ENCODE results near the gene LIMK1. TPM values are rescaled to one million over a fixed set of nuclear protein-coding genes. Genes with fewer than 3 reads are reported as not detected.

Gene LIMK1
- total and polyA plus RNA-seq, 12 donors, result 5.0 to 17.3 (median 9.6) TPM

GRCh38 chr7:74104702-74105101, 21.1 kb downstream of the LIMK1 start:
- intact Hi-C loops (cut with DNase I), result no loop called here
- Histone ChIP-seq H3K27ac (no peak overlapping the region), H3K4me1 (peaks cover 0 to 4% (median 0%) of the 10 kb centered on the region in 9 donors), H3K36me3 (peaks cover 0 to 100% (median 16%) of the 10 kb centered on the region in 9 donors), H3K27me3 (no peaks in the 10 kb centered on the region), H3K4me3 (no peak overlapping the region), H3K9me3 (no peaks in the 10 kb centered on the region)
- DNase-seq (no peak), ATAC-seq (no peak)
- TF ChIP-seq, protein P1, sequence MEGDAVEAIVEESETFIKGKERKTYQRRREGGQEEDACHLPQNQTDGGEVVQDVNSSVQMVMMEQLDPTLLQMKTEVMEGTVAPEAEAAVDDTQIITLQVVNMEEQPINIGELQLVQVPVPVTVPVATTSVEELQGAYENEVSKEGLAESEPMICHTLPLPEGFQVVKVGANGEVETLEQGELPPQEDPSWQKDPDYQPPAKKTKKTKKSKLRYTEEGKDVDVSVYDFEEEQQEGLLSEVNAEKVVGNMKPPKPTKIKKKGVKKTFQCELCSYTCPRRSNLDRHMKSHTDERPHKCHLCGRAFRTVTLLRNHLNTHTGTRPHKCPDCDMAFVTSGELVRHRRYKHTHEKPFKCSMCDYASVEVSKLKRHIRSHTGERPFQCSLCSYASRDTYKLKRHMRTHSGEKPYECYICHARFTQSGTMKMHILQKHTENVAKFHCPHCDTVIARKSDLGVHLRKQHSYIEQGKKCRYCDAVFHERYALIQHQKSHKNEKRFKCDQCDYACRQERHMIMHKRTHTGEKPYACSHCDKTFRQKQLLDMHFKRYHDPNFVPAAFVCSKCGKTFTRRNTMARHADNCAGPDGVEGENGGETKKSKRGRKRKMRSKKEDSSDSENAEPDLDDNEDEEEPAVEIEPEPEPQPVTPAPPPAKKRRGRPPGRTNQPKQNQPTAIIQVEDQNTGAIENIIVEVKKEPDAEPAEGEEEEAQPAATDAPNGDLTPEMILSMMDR (IDR thresholded peaks at IDR 0.05), result no peak
- WGBS, 2 donors, result 94% methylated on average over 8 of the region's 8 CpGs

- intact Hi-C loops (cut with DNase I), result no loop called here
- peaks cover 0 to 100% (median 28%) of the 10 kb centered on the region in 9 donors for H3K36me3 ChIP-seq
- 94% methylated on average over 11 of the region's 11 CpGs for WGBS, 2 donors
- H3K9me3 ChIP-seq, result no peaks in the 10 kb centered on the region
- peaks cover 0 to 4% (median 0%) of the 10 kb centered on the region in 9 donors for H3K4me1 ChIP-seq
- DNase-seq, result no peak
- H3K4me3 ChIP-seq, result no peak overlapping the region
- H3K27ac ChIP-seq, result no peak overlapping the region
- ATAC-seq, result no peak
- no peaks in the 10 kb centered on the region for H3K27me3 ChIP-seq
- TF ChIP-seq, protein P1 (IDR thresholded peaks at IDR 0.05), result no peak
Observed at GRCh38 chr7:74105992-74106391, 22.4 kb downstream of the LIMK1 start.

DNA sequence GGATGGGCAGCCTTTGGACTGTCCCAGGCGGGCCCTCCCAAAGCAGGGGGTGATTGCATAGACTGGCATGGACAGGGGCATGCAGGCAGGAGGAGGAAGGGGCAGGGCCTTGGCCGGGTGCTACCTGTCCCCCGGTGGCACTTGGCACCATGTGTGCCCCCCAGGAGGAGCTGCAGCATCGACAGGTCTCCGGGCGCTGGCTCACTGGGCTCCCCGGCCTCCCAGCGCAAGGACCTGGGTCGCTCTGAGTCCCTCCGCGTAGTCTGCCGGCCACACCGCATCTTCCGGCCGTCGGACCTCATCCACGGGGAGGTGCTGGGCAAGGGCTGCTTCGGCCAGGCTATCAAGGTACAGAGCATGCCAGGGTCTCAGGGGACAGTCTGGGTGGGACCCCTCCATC, 23.2 kb downstream of the LIMK1 start:
- WGBS, 2 donors, result 94 to 98% methylated on average over 16 to 18 of the region's 18 CpGs
- intact Hi-C loops (cut with DNase I), result no loop called here
- H3K27me3 ChIP-seq, result no peaks in the 10 kb centered on the region
- no peak overlapping the region for H3K4me3 ChIP-seq
- peak in 2 of 8 donors; percentile 19 to 29 for ATAC-seq
- no peak for DNase-seq
- peaks cover 0 to 100% (median 30%) of the 10 kb centered on the region in 9 donors for H3K36me3 ChIP-seq
- TF ChIP-seq, protein P1 (IDR thresholded peaks at IDR 0.05), result no peak
- no peaks in the 10 kb centered on the region for H3K9me3 ChIP-seq
- H3K27ac ChIP-seq, result no peak overlapping the region
- H3K4me1 ChIP-seq, result peaks cover 0 to under 1% (median 0%) of the 10 kb centered on the region in 9 donors

DNA sequence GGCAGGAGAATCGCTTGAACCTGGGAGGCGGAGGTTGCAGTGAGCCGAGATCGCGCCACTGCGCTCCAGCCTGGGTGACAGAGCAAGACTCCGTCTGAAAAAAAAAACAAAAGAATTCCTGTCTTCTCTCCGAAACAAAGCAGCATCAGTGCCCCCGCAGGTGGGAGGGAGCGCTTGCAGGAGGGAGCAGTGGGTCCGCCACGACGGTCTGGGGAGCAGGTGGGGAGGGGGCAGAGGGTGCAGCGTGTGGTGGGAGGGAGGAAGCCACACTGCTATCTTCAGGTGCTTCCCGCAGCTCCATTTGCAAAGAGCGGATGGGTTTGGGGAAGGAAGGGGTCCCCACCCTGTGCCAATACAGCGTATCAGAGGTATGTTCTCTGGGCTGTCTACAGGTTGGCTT, 31.7 kb downstream of the LIMK1 start:
- TF ChIP-seq, protein P1 (IDR thresholded peaks at IDR 0.05), result no peak
- Histone ChIP-seq H3K4me3 (no peak overlapping the region), H3K4me1 (no peaks in the 10 kb centered on the region), H3K27ac (no peak overlapping the region), H3K36me3 (peaks cover 0 to 93% (median 20%) of the 10 kb centered on the region in 9 donors), H3K9me3 (peaks cover 0 to 6% (median 0%) of the 10 kb centered on the region in 11 donors), H3K27me3 (no peaks in the 10 kb centered on the region)
- ATAC-seq (peak in 1 of 8 donors; percentile 30), DNase-seq (no peak)
- WGBS, 2 donors, result 76 to 82% methylated on average over 17 of the region's 17 CpGs
- intact Hi-C loops (cut with DNase I), result no loop called here

All from heart right ventricle (tissue), 16 donors.